Measurements from ENCODE around the gene FKBP1A. TPM values are rescaled to one million over a fixed set of nuclear protein-coding genes. Genes with fewer than 3 reads are reported as not detected.
A peak's percentile ranks its signal among the peaks of the same experiment; 100 is the strongest.

Gene FKBP1A
- total and polyA plus RNA-seq, 9 of the 15 experiments (the other 6 are each of a cell fraction or from before 2014, with no cell fraction given): 48.8 to 502 (median 89.6) TPM

DNA sequence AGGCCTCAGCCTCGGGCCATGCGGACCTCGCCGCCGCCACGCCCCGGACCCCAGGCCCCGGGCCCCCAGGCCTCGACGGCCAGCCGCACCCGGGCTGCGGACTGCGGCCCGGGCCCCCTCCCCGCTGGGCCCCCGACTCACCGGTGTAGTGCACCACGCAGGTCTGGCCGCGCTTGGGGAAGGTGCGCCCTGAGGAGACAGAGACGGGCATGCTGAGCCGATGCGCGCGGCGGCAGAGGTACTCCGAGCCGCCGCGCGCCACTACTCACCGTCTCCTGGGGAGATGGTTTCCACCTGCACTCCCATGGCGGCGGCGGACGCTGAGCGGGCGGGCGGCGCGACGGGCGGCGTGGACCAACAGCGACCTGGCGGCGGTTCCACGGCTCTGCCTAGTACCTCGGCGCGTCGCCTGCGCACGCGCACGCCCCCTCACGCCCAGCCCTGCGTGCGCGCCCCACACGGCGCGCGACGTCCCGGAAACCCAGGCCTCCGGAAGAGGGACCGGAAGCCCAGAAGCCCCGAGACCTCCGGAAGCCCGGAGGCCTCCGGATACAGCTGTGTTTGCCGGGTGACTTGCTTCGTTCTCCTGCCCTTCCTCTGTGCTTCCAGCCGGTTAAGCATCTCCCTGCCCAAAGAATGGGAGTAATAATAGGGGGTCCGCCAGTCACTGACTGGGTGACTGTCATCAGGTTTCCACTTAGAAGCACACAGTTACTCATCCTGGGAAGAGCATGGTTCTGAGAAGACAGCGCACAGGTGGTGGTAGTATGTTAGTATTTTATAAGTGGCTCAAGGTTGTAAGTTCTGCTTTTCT, at the start of gene FKBP1A (continued):
- no peak for TF ChIP-seq EWSR1 (IDR thresholded peaks at IDR 0.05; ENCODE audit: borderline replicate concordance, low read depth, partially characterized antibody)
- TF ChIP-seq YBX1 (IDR thresholded peaks at IDR 0.05): no peak
- no peak for TF ChIP-seq ZNF408 (CRISPR knock-in tag; IDR thresholded peaks at IDR 0.05; ENCODE audit: low read depth)
- TF ChIP-seq SETDB1 (IDR thresholded peaks at IDR 0.05; ENCODE audit: low read length): no peak
- no peak for TF ChIP-seq FUS (optimal IDR thresholded peaks at IDR 0.05; ENCODE audit: low read depth, low read length)
- no peak for TF ChIP-seq MCM5 (IDR thresholded peaks at IDR 0.05; ENCODE audit: low read depth)
- no peak for TF ChIP-seq ZBTB33 (CRISPR knock-in tag; IDR thresholded peaks at IDR 0.05)
- TF ChIP-seq ZNF398 (CRISPR knock-in tag; IDR thresholded peaks at IDR 0.05): no peak
- TF ChIP-seq NR4A1 (CRISPR knock-in tag; IDR thresholded peaks at IDR 0.05): no peak
- no peak for TF ChIP-seq NR4A1 (tag; IDR thresholded peaks at IDR 0.05)
- peak; percentile 88 to 95; a peak in 2 of 4 replicates for TF ChIP-seq SIN3A (IDR thresholded peaks at IDR 0.05; ENCODE audit: borderline replicate concordance in 2 of 2, control insufficient read depth in 1 of 2, low read depth in 2 of 2, low read length in 2 of 2)
- peak; percentile 60 for TF ChIP-seq BHLHE40 (IDR thresholded peaks at IDR 0.05; ENCODE audit: low read length)
- no peak for TF ChIP-seq GATAD2B (IDR thresholded peaks at IDR 0.05; ENCODE audit: borderline replicate concordance)
- peak; percentile 100 for TF ChIP-seq TFAP4 (CRISPR knock-in tag; IDR thresholded peaks at IDR 0.05; ENCODE audit: borderline replicate concordance)
- no peak for TF ChIP-seq UBTF (IDR thresholded peaks at IDR 0.05; ENCODE audit: borderline replicate concordance in 1 of 2, low read depth in 2 of 2, low read length in 2 of 2)
- TF ChIP-seq, protein P1, sequence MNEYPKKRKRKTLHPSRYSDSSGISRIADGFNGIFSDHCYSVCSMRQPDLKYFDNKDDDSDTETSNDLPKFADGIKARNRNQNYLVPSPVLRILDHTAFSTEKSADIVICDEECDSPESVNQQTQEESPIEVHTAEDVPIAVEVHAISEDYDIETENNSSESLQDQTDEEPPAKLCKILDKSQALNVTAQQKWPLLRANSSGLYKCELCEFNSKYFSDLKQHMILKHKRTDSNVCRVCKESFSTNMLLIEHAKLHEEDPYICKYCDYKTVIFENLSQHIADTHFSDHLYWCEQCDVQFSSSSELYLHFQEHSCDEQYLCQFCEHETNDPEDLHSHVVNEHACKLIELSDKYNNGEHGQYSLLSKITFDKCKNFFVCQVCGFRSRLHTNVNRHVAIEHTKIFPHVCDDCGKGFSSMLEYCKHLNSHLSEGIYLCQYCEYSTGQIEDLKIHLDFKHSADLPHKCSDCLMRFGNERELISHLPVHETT (CRISPR knock-in tag; conservative IDR thresholded peaks at IDR 0.05 in 1 of 2, IDR thresholded peaks at IDR 0.05 in 1 of 2): peak in 1 of 2 experiments; percentile 27; a peak in 1 of 4 replicates
- no peak for TF ChIP-seq ZZZ3 (IDR thresholded peaks at IDR 0.05)

Data from K562 (cell line).